Stimulated activated CD4-positive, alpha-beta T cell treated with anti-CD3 and anti-CD28 coated beads, Interleukin-15, amount 100 ng/mL, for 1 hour (primary cell): ENCODE measurements around the gene C1orf21.

Experiments used
- DNase-seq, 2 donors: peaks; one replicate each; pipeline ENCODE4 v3.0.0-alpha.2; 2020; ENCODE audit warnings: low read depth in 1 of 2, low spot score in 1 of 2

Gene C1orf21

DNA sequence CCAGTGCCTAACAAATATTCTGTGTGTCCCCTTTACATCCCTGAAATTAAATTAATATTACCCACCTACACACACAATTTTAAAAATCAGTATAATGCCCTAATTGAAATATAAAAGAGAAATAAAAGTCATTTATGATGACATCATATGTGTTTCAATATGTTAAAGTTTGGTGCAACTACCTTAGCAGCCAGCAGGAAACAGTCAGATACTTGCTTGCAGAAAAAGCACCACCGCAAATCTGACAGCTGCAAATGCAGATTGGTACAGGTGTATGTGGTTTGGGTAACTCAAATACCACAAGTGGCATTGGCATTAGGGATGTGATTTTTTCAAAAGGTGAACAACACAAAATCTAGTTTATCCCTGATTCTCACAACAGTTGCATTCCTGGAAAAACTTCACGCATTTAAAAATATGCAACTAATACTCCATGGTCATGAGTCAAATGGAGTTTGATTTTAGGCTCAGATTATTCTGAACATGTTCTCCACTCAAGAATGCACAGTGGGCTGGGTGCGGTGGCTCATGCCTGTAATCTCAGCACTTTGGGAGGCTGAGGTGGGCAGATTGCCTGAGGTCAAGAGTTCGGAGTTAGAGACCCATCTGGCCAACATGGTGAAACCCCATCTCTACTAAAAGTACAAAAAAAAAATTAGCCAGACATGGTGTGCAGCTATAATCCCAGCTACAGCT is 261.5 kb downstream of the C1orf21 start:
- no peak for DNase-seq

- no peak for DNase-seq
Measured at GRCh38 chr1:184648856-184649201, 262.0 kb downstream of the C1orf21 start.

DNA sequence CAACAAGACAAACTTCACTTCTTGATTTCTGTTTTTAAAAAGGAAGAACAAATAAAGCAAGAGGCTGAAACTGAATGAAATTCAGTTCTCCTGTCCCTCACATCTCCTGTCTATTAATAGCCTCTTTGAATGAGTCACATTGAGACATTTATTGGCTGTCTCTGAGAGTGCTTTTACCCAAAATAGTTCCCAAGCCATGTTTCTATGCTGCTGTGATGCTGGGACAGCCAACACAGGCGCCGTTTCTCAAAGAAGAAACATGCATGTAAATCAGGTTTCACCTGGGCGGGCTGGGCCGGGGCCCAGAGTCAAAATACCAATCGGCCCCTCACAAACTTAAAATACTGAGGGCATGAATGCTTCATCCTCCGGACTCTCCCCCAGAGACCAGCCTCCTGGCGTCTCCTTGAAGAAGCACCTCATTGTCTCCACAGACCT is 262.6 kb downstream of the C1orf21 start:
- no peak for DNase-seq

DNA sequence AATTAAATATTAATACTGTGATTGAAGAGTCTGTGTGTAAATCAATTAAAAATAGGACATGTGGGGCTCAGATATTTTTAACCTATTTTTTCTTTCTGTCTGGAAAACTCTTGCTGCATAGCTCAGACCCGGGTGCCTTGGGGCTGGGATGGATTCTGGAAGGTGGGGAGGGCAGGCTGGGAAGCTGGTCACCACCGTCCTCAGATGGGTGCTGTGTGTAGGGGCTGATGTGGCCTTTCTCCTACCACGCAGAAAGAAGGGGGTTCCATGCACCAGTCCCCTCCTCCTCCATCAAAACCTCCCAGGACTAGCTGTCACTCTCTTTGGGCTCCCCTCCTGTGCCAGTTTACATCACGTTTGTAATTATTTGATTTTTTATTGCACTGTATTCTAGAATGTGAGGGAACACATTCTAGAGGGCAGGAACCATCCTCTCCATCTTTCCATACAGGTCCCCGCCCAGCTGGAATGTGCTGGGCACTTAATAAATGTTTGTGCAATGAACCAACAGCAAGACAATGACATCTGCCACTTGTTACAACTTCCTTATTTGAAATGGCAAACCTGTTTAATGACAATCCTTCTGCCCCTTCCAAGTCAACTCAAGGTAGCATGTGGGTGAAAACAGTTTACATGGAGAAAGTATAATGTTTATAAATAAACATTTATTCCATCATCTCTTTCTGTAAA is 263.5 kb downstream of the C1orf21 start:
- DNase-seq, result no peak

GRCh38 chr1:184655185-184655584 is 268.4 kb downstream of the C1orf21 start:
- DNase-seq, result no peak

DNA sequence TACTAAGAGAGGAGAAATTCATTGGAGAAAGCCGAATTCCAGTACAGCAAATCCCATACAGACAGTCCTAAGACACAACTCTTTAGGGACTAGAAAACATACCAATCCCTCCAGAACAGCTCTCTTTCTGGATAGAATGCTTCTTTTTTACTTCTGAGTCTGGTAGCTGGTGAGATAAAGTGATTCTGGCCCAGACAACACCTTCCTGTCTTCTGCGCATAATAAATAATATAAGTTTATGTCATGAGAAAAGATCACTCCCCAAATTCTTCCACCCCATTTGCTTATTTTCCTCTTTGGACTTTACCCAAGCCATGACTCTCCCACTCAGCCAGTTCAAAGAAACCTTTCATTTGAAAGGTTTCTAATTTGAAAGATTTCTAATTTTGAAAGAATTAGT is 269.4 kb downstream of the C1orf21 start:
- DNase-seq, result no peak

GRCh38 chr1:184658055-184658454 is 271.2 kb downstream of the C1orf21 start:
- DNase-seq, result no peak

- no peak for DNase-seq
Measured at GRCh38 chr1:184660462-184661191, 273.8 kb downstream of the C1orf21 start.

DNA sequence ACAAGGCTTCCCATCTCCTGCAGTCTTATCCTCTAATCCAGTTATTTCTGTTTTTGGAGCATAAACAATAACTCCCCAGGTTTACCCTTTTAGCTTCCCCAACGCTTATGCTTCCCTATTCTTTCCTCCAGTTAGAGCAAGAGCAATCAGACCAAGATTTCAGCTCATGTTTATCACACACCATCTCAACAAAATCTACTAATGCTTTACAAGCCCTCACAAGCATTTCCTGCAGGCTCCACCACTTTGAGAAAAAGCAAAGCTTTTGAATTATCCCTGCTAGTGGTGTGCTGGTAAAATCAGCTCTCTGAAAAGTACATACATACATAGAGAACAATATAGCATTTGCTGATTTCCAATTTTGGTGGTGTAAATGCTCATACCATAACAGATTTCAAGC is 275.0 kb downstream of the C1orf21 start:
- DNase-seq, result no peak

- DNase-seq, result no peak
Measured at GRCh38 chr1:184664042-184664660, 277.3 kb downstream of the C1orf21 start.

- DNase-seq, result no peak
Measured at GRCh38 chr1:184664661-184665060, 277.8 kb downstream of the C1orf21 start.

- no peak for DNase-seq
Measured at GRCh38 chr1:184665360-184665759, 278.5 kb downstream of the C1orf21 start.

GRCh38 chr1:184669391-184669790 is 282.6 kb downstream of the C1orf21 start:
- DNase-seq, result no peak

GRCh38 chr1:184672013-184672726 is 285.3 kb downstream of the C1orf21 start:
- DNase-seq, result no peak

DNA sequence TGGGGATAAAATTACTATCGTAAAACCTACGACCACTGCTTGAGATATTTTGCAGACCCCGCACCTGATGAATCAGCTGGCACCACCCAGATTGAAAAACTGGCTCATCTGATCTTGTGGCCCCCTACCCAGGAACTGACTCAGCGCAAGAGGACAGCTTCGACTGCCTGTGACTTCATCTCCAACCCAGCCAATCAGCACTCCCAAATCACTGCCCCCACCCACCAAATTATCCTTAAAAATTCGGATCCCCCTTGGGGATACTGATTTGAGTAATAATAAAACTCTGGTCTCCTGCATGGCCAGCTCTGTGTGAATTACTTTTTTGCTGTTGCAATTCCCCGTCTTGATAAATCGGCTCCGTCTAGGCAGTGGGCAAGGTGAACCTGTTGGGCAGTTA is 286.5 kb downstream of the C1orf21 start:
- DNase-seq, result no peak

GRCh38 chr1:184677344-184677743 is 290.5 kb downstream of the C1orf21 start:
- DNase-seq, result no peak
